Endodermal cell (in vitro differentiated cells): Measurements from ENCODE around the gene CTXND2. TPM values are rescaled to one million over a fixed set of nuclear protein-coding genes. Genes with fewer than 3 reads are reported as not detected.

Experiments used
- DNase-seq: peaks from one replicate; pipeline ENCODE4 v3.0.0-alpha.2; 2017
- H3K27ac ChIP-seq: 2 replicates; pipeline ENCODE4 v1.5.1; 2013; ENCODE audit warnings: mild to moderate bottlenecking, low read depth, low read length, moderate library complexity
- H3K27me3 ChIP-seq: 2 replicates; pipeline ENCODE4 v1.6.1; 2013; ENCODE audit warnings: mild to moderate bottlenecking, low read length, moderate library complexity; ENCODE audit not compliant: insufficient read depth, control insufficient read depth, poor library complexity, severe bottlenecking
- H3K36me3 ChIP-seq: 2 replicates; pipeline ENCODE4 v1.7.0; 2013; ENCODE audit warnings: mild to moderate bottlenecking, low read length, moderate library complexity; ENCODE audit not compliant: control insufficient read depth, insufficient read depth
- H3K4me1 ChIP-seq: one replicate; pipeline ENCODE4 v1.7.0; 2013; ENCODE audit warnings: low read length; ENCODE audit not compliant: control insufficient read depth, insufficient read depth
- H3K4me3 ChIP-seq: 2 replicates; pipeline ENCODE4 v1.5.1; 2013; ENCODE audit warnings: mild to moderate bottlenecking, low read length, moderate library complexity
- H3K9ac ChIP-seq: 2 replicates; pipeline ENCODE4 v1.6.1; 2013; ENCODE audit warnings: mild to moderate bottlenecking, low read length, moderate library complexity; ENCODE audit not compliant: poor library complexity, severe bottlenecking; ENCODE audit errors: extremely low read depth
- H3K9me3 ChIP-seq: 2 replicates; pipeline ENCODE4 v1.6.1; 2013; ENCODE audit warnings: mild to moderate bottlenecking, low read length, moderate library complexity; ENCODE audit not compliant: control insufficient read depth
- H3K27ac Mint-ChIP-seq: 2 replicates; pipeline ENCODE4 v1.8.0; 2020; ENCODE audit warnings: mixed read lengths
- H3K27me3 Mint-ChIP-seq: 2 replicates; pipeline ENCODE4 v1.8.0; 2021; ENCODE audit warnings: mild to moderate bottlenecking, mixed read lengths; ENCODE audit not compliant: insufficient read depth
- H3K36me3 Mint-ChIP-seq: 2 replicates; pipeline ENCODE4 v1.8.0; 2020; ENCODE audit warnings: low read depth, mixed read lengths
- H3K4me1 Mint-ChIP-seq: 2 replicates; pipeline ENCODE4 v1.8.0; 2020; ENCODE audit warnings: mixed read lengths
- H3K4me3 Mint-ChIP-seq: 2 replicates; pipeline ENCODE4 v1.8.0; 2020; ENCODE audit warnings: mild to moderate bottlenecking, moderate library complexity, mixed read lengths
- H3K9me3 Mint-ChIP-seq: 2 replicates; pipeline ENCODE4 v1.8.0; 2020; ENCODE audit warnings: mild to moderate bottlenecking, mixed read lengths
- WGBS, 2 experiments: methylation state at CpG; one replicate each; pipeline versions ENCODE4 v1.1.5 to v1.1.7; 2013; ENCODE audit warnings: missing lambda C conversion rate in 2 of 2, mixed read lengths in 1 of 2; ENCODE audit not compliant: insufficient coverage in 1 of 2, insufficient read length in 1 of 2; 5-methylcytosine and 5-hydroxymethylcytosine counted together
- total RNA-seq, 2 donors: library from RNA; stranded (reverse); fragmentation: NEBNext Ultra II Directional in 1 of 2; extraction: Animal tissue kit (Norgen Biotek cat#: 25700) in 1 of 2; gene quantifications; 2 replicates in 1 of 2; 3 replicates in 1 of 2; pipeline ENCODE4 v1.2.1, GENCODE V29; 2021
- TF ChIP-seq, protein P1 (sequence below): fragments of 200-600 bp; sonication (generic); conservative IDR thresholded peaks from 2 replicates; pipeline ENCODE4 v1.5.0; 2021; ENCODE audit warnings: antibody characterized with exemption, mild to moderate bottlenecking

Gene CTXND2
- total RNA-seq, 2 donors from 2014 or later, result not detected

DNA sequence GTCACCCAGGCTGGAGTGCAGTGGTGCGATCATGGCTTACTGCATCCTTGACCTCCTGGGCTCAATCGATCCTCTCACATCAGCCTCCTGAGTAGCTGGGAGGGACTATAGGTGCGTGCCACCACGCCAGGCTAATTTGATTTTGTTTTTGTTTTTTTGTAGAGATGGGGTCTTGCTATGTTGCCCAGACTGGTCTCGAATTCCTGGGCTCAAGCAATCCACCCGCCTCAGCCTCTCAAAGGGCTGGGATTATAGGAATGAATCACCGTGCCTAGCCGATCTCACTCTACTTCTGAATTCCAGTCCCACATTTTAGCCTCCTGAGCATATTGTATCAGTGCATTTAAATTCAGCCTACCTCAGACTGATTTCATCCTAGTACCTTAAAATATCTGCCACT is 1.8 kb downstream of the CTXND2 start:
- no peaks in the 10 kb centered on the region for H3K9me3 Mint-ChIP-seq
- H3K27ac Mint-ChIP-seq, result no peak overlapping the region
- TF ChIP-seq, protein P1, sequence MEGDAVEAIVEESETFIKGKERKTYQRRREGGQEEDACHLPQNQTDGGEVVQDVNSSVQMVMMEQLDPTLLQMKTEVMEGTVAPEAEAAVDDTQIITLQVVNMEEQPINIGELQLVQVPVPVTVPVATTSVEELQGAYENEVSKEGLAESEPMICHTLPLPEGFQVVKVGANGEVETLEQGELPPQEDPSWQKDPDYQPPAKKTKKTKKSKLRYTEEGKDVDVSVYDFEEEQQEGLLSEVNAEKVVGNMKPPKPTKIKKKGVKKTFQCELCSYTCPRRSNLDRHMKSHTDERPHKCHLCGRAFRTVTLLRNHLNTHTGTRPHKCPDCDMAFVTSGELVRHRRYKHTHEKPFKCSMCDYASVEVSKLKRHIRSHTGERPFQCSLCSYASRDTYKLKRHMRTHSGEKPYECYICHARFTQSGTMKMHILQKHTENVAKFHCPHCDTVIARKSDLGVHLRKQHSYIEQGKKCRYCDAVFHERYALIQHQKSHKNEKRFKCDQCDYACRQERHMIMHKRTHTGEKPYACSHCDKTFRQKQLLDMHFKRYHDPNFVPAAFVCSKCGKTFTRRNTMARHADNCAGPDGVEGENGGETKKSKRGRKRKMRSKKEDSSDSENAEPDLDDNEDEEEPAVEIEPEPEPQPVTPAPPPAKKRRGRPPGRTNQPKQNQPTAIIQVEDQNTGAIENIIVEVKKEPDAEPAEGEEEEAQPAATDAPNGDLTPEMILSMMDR, result no peak
- DNase-seq, result no peak
- Histone ChIP-seq H3K4me3 (no peak overlapping the region), H3K9me3 (no peaks in the 10 kb centered on the region), H3K36me3 (no peaks in the 10 kb centered on the region), H3K27ac (no peak overlapping the region), H3K9ac (no peak overlapping the region), H3K27me3 (no peaks in the 10 kb centered on the region), H3K4me1 (no peaks in the 10 kb centered on the region)
- 83 to 86% methylated on average over 6 to 8 of the region's 8 CpGs for WGBS, 2 experiments
- H3K4me3 Mint-ChIP-seq, result no peak overlapping the region
- H3K36me3 Mint-ChIP-seq, result no peaks in the 10 kb centered on the region
- H3K4me1 Mint-ChIP-seq, result peaks cover 4% of the 10 kb centered on the region
- H3K27me3 Mint-ChIP-seq, result no peaks in the 10 kb centered on the region

DNA sequence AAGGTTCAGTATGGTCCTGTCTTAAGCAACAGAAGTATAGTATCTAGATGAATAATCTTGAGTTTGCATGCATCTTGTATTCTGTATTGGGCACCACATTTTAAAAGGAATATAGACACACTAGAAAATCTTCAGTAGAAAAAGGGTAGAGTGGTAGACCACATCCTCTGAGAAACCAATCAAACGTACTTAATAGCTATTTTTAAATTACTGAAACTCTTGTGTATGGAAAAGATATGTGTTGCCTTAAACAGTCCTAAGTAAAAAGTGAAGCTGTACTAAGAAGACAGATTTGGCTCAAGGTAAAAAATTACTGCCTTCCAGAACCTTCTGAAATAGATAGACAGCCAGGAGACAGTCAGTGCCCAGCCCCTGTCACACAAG is 3.1 kb downstream of the CTXND2 start:
- 100% methylated on average over 1 of the region's 1 CpG; no CpG with 5 or more reads in 1 of the 2 experiments for WGBS, 2 experiments
- DNase-seq, result no peak
- Histone ChIP-seq H3K36me3 (no peaks in the 10 kb centered on the region), H3K9ac (no peak overlapping the region), H3K27me3 (no peaks in the 10 kb centered on the region), H3K4me3 (no peak overlapping the region), H3K4me1 (no peaks in the 10 kb centered on the region), H3K27ac (no peak overlapping the region), H3K9me3 (no peaks in the 10 kb centered on the region)
- Mint-ChIP-seq H3K9me3 (no peaks in the 10 kb centered on the region), H3K27me3 (no peaks in the 10 kb centered on the region), H3K27ac (no peak overlapping the region), H3K4me1 (peaks cover 4% of the 10 kb centered on the region), H3K4me3 (no peak overlapping the region), H3K36me3 (no peaks in the 10 kb centered on the region)
- TF ChIP-seq, protein P1, result no peak

DNA sequence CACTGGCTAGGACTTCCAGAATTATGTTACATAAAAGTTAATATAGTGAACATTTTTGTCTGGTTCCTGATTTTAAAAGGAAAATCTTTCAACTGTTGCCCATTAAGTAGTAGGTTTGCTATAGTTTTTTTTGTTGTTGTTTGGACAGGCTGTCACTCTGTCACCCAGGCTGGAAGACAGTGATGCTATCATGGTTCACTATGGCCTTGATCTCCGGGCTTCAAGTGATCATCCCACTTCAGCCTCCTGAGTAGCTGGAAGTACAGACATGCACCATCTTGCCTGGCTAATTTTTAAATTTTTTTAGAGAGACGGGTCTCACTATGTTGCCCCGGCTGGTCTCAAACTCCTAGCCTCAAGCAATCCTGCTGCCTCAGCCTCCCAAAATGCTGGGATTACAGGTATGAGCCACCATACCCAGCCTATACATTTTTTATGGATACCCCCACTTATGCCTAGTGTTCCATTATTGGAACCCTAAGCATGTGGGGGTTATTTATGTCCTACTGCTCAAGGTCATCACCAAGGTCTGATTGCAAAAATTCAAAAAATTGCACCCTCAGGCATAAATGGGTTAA is 6.5 kb downstream of the CTXND2 start:
- DNase-seq, result no peak
- Histone ChIP-seq H3K36me3 (no peaks in the 10 kb centered on the region), H3K9ac (no peak overlapping the region), H3K27me3 (no peaks in the 10 kb centered on the region), H3K4me1 (no peaks in the 10 kb centered on the region), H3K9me3 (no peaks in the 10 kb centered on the region), H3K4me3 (no peak overlapping the region), H3K27ac (no peak overlapping the region)
- TF ChIP-seq, protein P1, result no peak
- no peak overlapping the region for H3K27ac Mint-ChIP-seq
- no peaks in the 10 kb centered on the region for H3K9me3 Mint-ChIP-seq
- 87 to 92% methylated on average over 2 to 3 of the region's 3 CpGs for WGBS, 2 experiments
- no peaks in the 10 kb centered on the region for H3K27me3 Mint-ChIP-seq
- no peak overlapping the region for H3K4me3 Mint-ChIP-seq
- no peaks in the 10 kb centered on the region for H3K36me3 Mint-ChIP-seq
- peaks cover 4% of the 10 kb centered on the region for H3K4me1 Mint-ChIP-seq
